Activated CD8-positive, alpha-beta memory T cell treated with anti-CD3 and anti-CD28 coated beads for 24 hours (primary cell): Measurements from ENCODE around the gene NRN1.
"Not testable (repeated sequence)": the region's sequence is repeated elsewhere in the genome, so short reads cannot be mapped to it uniquely, and the experiment has no call there.

ENCODE experiments used
- DNase-seq: peaks from one replicate; pipeline ENCODE4 v3.0.0-alpha.2; 2020

Gene NRN1

GRCh38 chr6:5979650-5980420, 26.9 kb downstream of the NRN1 start:
- DNase-seq, result no peak

- DNase-seq, result no peak
Measured at GRCh38 chr6:5976811-5977210, 29.9 kb downstream of the NRN1 start.

- no peak for DNase-seq
Measured at GRCh38 chr6:5968817-5969734, 37.6 kb downstream of the NRN1 start.

GRCh38 chr6:5968036-5968435, 38.7 kb downstream of the NRN1 start:
- not testable (repeated sequence) for DNase-seq

DNA sequence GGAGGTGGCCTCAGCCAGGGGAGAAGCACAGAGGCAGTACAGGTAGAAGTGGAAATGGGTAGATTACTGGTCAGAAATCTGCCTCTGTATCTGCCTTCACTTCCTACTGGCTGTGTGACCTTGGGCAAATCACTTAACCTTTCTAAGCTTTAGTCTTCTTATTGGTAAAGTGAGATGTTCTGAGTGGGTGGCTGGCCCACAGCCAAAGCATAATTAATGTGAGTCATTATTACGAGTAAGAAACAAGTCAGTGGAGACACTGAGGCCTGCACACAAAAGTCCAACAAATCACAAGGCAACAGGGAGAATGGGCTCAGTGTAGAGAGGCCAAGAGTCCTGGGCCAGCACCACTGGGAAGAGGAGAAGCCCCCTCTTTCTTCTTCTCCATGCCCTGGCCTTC, 39.1 kb downstream of the NRN1 start:
- DNase-seq, result no peak

DNA sequence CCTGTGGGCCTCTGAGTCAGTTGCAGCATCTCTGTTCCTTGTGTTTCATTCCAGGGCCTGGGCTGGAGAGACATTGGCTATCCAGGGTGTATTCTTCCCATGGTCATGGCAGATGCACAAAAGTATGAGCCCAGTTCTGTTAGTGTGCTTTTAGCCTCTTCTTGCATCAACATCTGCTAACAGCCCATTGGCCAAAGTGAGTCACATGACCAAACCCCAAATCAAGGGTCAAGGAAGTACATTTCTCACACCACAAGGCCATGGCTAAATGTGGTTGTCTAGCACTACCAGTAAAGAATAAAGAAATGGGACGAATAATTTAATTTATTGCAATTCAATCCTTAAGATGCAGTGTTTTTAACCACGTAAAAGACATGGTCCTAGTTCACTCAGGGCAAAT, 43.9 kb downstream of the NRN1 start:
- DNase-seq, result no peak

DNA sequence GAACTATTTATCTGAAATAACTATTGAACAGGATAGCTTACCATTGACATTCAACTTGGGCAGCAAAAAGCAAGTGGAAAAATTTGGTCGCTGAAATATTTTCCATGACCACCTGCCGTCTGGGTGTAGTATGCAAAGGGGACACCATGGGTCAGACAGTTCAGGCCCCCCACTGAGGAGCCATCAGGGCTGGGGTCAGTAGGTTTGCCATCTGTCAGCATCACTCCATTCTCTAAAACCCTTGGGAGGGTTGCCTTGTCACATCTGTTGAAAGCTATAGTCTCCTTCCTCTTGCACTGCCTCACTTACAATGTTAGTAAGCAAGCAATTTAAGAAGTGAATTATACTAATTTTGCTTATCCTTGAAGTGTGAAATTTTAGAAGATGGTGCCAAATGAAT, 44.9 kb downstream of the NRN1 start:
- DNase-seq, result no peak

GRCh38 chr6:5960456-5960855, 46.3 kb downstream of the NRN1 start:
- DNase-seq, result no peak

DNA sequence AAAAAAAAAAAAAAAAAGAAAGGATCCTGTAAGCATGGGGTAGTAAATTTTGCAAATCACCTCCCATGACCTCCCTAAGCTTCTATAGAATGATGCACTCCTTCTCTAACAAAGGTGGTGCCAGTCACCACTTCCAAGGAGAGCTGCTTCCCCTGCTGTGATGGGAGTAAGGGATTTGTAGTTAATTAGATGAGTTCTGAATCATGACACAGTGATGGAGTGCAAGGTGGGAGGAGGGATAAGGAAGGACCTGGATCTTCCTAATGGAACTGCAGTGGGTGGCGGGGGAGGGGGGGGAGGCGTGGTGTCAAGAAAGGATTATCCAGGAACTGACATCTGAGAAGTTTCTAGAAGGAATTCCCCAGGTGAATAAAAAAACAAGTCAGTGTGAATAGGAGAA, 47.8 kb downstream of the NRN1 start:
- DNase-seq, result no peak

DNA sequence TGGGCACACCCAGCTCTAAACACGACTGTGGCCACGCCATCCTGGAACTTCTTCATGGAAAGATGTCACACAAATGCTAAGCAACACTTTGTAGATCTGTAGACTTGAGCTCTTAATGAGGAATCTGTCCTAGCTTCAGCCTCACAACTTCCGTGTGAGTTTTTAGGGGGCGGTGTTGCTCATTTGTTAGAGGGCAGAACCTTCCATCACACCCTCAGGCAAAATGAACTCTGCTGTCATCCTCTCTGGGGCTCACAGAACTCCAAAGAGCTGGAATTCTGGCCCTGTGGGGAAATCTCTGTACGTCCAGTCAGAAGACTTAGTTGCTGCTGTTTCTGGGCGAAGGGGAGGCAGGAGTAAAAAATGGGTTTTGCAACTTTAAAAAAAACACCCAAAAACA, 49.8 kb downstream of the NRN1 start:
- no peak for DNase-seq

DNA sequence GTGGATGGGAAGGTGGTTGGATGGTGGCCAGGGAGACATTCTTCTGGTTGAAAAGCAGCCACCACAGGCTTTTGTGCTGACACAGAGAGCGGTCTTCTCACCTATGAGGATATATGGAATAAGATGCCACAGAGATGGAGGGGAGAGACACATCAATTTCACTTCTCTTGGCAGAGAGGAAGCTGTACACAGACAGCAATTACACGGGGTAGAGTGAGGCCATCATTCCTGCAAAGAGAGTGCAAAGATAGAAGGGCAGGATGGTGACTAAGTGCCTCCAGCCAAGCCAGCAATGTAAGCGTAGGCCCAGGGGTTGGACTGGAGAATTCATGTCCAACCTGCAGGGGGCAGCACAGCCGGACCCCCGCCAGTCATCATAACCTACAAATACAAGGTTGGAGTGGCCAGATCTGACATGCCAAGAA, 56.4 kb downstream of the NRN1 start:
- no peak for DNase-seq
